ENCODE measurements around the gene RTCB. TPM values are rescaled to one million over a fixed set of nuclear protein-coding genes. Genes with fewer than 3 reads are reported as not detected.

The RTCB gene
- total and polyA plus RNA-seq, 2 experiments from 2014 or later: 52.5 to 99.0 TPM

- TF ChIP-seq ETS1 (IDR thresholded peaks at IDR 0.05) (no peak), CREB1 (CRISPR knock-in tag; IDR thresholded peaks at IDR 0.05; ENCODE audit: low read depth) (no peak), EZH2phosphoT487 (IDR thresholded peaks at IDR 0.05; ENCODE audit: unreplicated experiment) (no peak), NANOG (IDR thresholded peaks at IDR 0.05; ENCODE audit: borderline replicate concordance) (no peak), STAT1 (IDR thresholded peaks at IDR 0.05; ENCODE audit: unreplicated experiment) (no peak), ZNF331 (CRISPR knock-in tag; IDR thresholded peaks at IDR 0.05; ENCODE audit: low read depth) (no peak)
These were observed 15.8 kb downstream of the RTCB start (continued) for GRCh38 chr22:32396255-32396654.

GRCh38 chr22:32395107-32395506 is 16.9 kb downstream of the RTCB start:
- DNase-seq (ENCODE audit: low spot score) (no peak), ATAC-seq (no peak)
- Histone ChIP-seq H4K20me1 (replicated peaks; ENCODE audit: insufficient read depth) (peaks cover 22% of the 10 kb centered on the region; the same call in 1 of the 2 replicates), H3K36me3 (ENCODE audit: insufficient read depth) (peaks cover 78% of the 10 kb centered on the region), H3K9me2 (ENCODE audit: insufficient read depth) (no peaks in the 10 kb centered on the region), H3F3A (replicated peaks; ENCODE audit: low read depth) (no peaks in the 10 kb centered on the region), H2AFZ (no peak overlapping the region), H3K4me1 (ENCODE audit: insufficient read depth) (no peaks in the 10 kb centered on the region), H3K27me3 (ENCODE audit: insufficient read depth) (no peaks in the 10 kb centered on the region), H3K4me3 (no peak overlapping the region), H3K79me2 (replicated peaks; ENCODE audit: insufficient read depth) (no peaks in the 10 kb centered on the region), H3K27ac (ENCODE audit: low read depth) (no peak overlapping the region), H3K4me2 (no peak overlapping the region)
- H3K4me1 Mint-ChIP-seq: no peaks in the 10 kb centered on the region
- H3K9me3 Mint-ChIP-seq: no peaks in the 10 kb centered on the region
- TF ChIP-seq ZNF462 (CRISPR knock-in tag; IDR thresholded peaks at IDR 0.05) (no peak), CTCF (conservative IDR thresholded peaks at IDR 0.05; ENCODE audit: low read depth in 2 of 2) (no peak), CREB1 (CRISPR knock-in tag; IDR thresholded peaks at IDR 0.05; ENCODE audit: low read depth) (no peak), JUNB (IDR thresholded peaks at IDR 0.05; ENCODE audit: unreplicated experiment) (no peak), STAT1 (IDR thresholded peaks at IDR 0.05; ENCODE audit: unreplicated experiment) (no peak), EZH2phosphoT487 (IDR thresholded peaks at IDR 0.05; ENCODE audit: unreplicated experiment) (no peak), ZNF331 (CRISPR knock-in tag; IDR thresholded peaks at IDR 0.05; ENCODE audit: low read depth) (no peak), REST (IDR thresholded peaks at IDR 0.05; ENCODE audit: unreplicated experiment) (no peak), NANOG (IDR thresholded peaks at IDR 0.05; ENCODE audit: borderline replicate concordance) (no peak)
- H3K4me3 Mint-ChIP-seq: no peak overlapping the region
- H3K36me3 Mint-ChIP-seq (ENCODE audit: low read depth): peaks cover 76% of the 10 kb centered on the region
- no peak overlapping the region for H3K27ac Mint-ChIP-seq
- H3K27me3 Mint-ChIP-seq (ENCODE audit: insufficient read depth, low read depth, poor library complexity): no peaks in the 10 kb centered on the region
